Brain microvascular endothelial cell (primary cell): ENCODE results near the gene HIVEP3.

Experiments
- DNase-seq: peaks from one replicate; pipeline ENCODE4 v3.0.0-alpha.2; 2020
- H3K27ac ChIP-seq: fragments of 250-450 bp; sonication (Bioruptor Pico); 2 replicates; pipeline ENCODE4 v1.5.1; 2020; ENCODE audit warnings: mild to moderate bottlenecking, moderate library complexity
- H3K27me3 ChIP-seq: fragments of 250-450 bp; sonication (Bioruptor Pico); replicated peaks from 2 replicates; pipeline ENCODE4 v1.5.1; 2020; ENCODE audit warnings: mild to moderate bottlenecking
- H3K36me3 ChIP-seq: fragments of 250-450 bp; sonication (Bioruptor Pico); replicated peaks from 2 replicates; pipeline ENCODE4 v1.5.1; 2020; ENCODE audit warnings: mild to moderate bottlenecking
- H3K4me3 ChIP-seq: 2 replicates; pipeline ENCODE4 v1.5.1; 2011; ENCODE audit warnings: low read depth, mild to moderate bottlenecking, control low read depth, low read length, moderate library complexity
- CTCF ChIP-seq: IDR thresholded peaks from 2 replicates; pipeline ENCODE4 v1.5.1; 2011; ENCODE audit warnings: low read depth, mild to moderate bottlenecking, moderate library complexity, low read length, control low read depth, inconsistent platforms; ENCODE audit errors: missing control alignments
- in situ Hi-C: cut with HindIII; loops from 2 replicates; pipeline ENCODE4 v1.10.0; 2017; ENCODE audit warnings: low sequenced_read_pairs, low pct_ligation_motif_present

Gene HIVEP3

GRCh38 chr1:41749991-41750745 lies 168.6 kb downstream of the HIVEP3 start:
- in situ Hi-C loops, result no loop called here
- Histone ChIP-seq H3K36me3 (no peaks in the 10 kb centered on the region), H3K4me3 (no peak overlapping the region), H3K27me3 (no peaks in the 10 kb centered on the region), H3K27ac (no peak overlapping the region)
- TF ChIP-seq CTCF, result no peak
- DNase-seq, result no peak

GRCh38 chr1:41745022-41745421 lies 173.7 kb downstream of the HIVEP3 start:
- in situ Hi-C loops, result no loop called here
- H3K36me3 ChIP-seq, result no peaks in the 10 kb centered on the region
- no peak overlapping the region for H3K4me3 ChIP-seq
- no peak for TF ChIP-seq CTCF
- no peak for DNase-seq
- H3K27ac ChIP-seq, result no peak overlapping the region
- H3K27me3 ChIP-seq, result no peaks in the 10 kb centered on the region

GRCh38 chr1:41743366-41743765 lies 175.4 kb downstream of the HIVEP3 start:
- TF ChIP-seq CTCF, result no peak
- peak overlapping the region; percentile 67 for H3K27ac ChIP-seq
- H3K36me3 ChIP-seq, result no peaks in the 10 kb centered on the region
- H3K4me3 ChIP-seq, result no peak overlapping the region
- in situ Hi-C loops, result no loop called here
- H3K27me3 ChIP-seq, result no peaks in the 10 kb centered on the region
- peak; percentile 83 for DNase-seq

GRCh38 chr1:41742219-41742618 lies 176.5 kb downstream of the HIVEP3 start:
- DNase-seq, result peak; percentile 81
- in situ Hi-C loops, result no loop called here
- no peaks in the 10 kb centered on the region for H3K27me3 ChIP-seq
- peak overlapping the region; percentile 67 for H3K27ac ChIP-seq
- H3K36me3 ChIP-seq, result no peaks in the 10 kb centered on the region
- H3K4me3 ChIP-seq, result no peak overlapping the region
- TF ChIP-seq CTCF, result no peak

GRCh38 chr1:41741244-41741643 lies 177.5 kb downstream of the HIVEP3 start:
- peak overlapping the region; percentile 7 for H3K27ac ChIP-seq

More at GRCh38 chr1:41741244-41741643, 177.5 kb downstream of the HIVEP3 start:
- in situ Hi-C loops, result no loop called here
- Histone ChIP-seq H3K36me3 (no peaks in the 10 kb centered on the region), H3K27me3 (no peaks in the 10 kb centered on the region), H3K4me3 (no peak overlapping the region)
- TF ChIP-seq CTCF, result no peak
- DNase-seq, result peak; percentile 17
